ENCODE data around the gene TJP2.

TJP2 gene

GRCh38 chr9:69172895-69173294 lies 1.2 kb upstream of the TJP2 start:
- no peak for TF ChIP-seq POLR2A (IDR thresholded peaks at IDR 0.05; ENCODE audit: low read depth, low read length)
- DNase-seq (ENCODE audit: insufficient read length, low spot score) (no peak), FAIRE-seq (no peak)

- peak; percentile 65 for TF ChIP-seq POLR2A (IDR thresholded peaks at IDR 0.05; ENCODE audit: low read depth, low read length)
- FAIRE-seq (no peak), DNase-seq (ENCODE audit: insufficient read length, low spot score) (no peak)
These were observed 583 bp upstream of the TJP2 start for GRCh38 chr9:69173497-69173890.

GRCh38 chr9:69174616-69175463 lies 763 bp downstream of the TJP2 start:
- TF ChIP-seq POLR2A (IDR thresholded peaks at IDR 0.05; ENCODE audit: low read depth, low read length), result 0 out of 2 replicates have a peak, but pooled peaks have one; percentile 7
- DNase-seq (ENCODE audit: insufficient read length, low spot score) (peak; percentile 88), FAIRE-seq (peak; percentile 98)

- no peak for FAIRE-seq
- DNase-seq (ENCODE audit: insufficient read length, low spot score), result no peak
- TF ChIP-seq POLR2A (IDR thresholded peaks at IDR 0.05; ENCODE audit: low read depth, low read length), result no peak
These were observed 1.4 kb downstream of the TJP2 start for GRCh38 chr9:69175486-69175885.

- no peak for DNase-seq (ENCODE audit: insufficient read length, low spot score)
- FAIRE-seq, result no peak
- no peak for TF ChIP-seq POLR2A (IDR thresholded peaks at IDR 0.05; ENCODE audit: low read depth, low read length)
These were observed 2.5 kb downstream of the TJP2 start for GRCh38 chr9:69176471-69177171.

GRCh38 chr9:69178583-69179011 lies 4.5 kb downstream of the TJP2 start:
- TF ChIP-seq POLR2A (IDR thresholded peaks at IDR 0.05; ENCODE audit: low read depth, low read length), result no peak
- DNase-seq (ENCODE audit: insufficient read length, low spot score) (no peak), FAIRE-seq (peak; percentile 53)

GRCh38 chr9:69179037-69179436 lies 5.0 kb downstream of the TJP2 start:
- no peak for FAIRE-seq
- no peak for TF ChIP-seq POLR2A (IDR thresholded peaks at IDR 0.05; ENCODE audit: low read depth, low read length)
- DNase-seq (ENCODE audit: insufficient read length, low spot score), result no peak

- TF ChIP-seq POLR2A (IDR thresholded peaks at IDR 0.05; ENCODE audit: low read depth, low read length), result no peak
- DNase-seq (ENCODE audit: insufficient read length, low spot score) (no peak), FAIRE-seq (no peak)
These were observed 6.1 kb downstream of the TJP2 start for GRCh38 chr9:69180200-69180599.

GRCh38 chr9:69180670-69181069 lies 6.6 kb downstream of the TJP2 start:
- DNase-seq (ENCODE audit: insufficient read length, low spot score) (peak; percentile 92), FAIRE-seq (peak; percentile 100)
- no peak for TF ChIP-seq POLR2A (IDR thresholded peaks at IDR 0.05; ENCODE audit: low read depth, low read length)

GRCh38 chr9:69181908-69182353 lies 7.9 kb downstream of the TJP2 start:
- peak; percentile 64 for FAIRE-seq

GRCh38 chr9:69184266-69184665 lies 10.2 kb downstream of the TJP2 start:
- TF ChIP-seq POLR2A (IDR thresholded peaks at IDR 0.05; ENCODE audit: low read depth, low read length), result no peak
- DNase-seq (ENCODE audit: insufficient read length, low spot score), result no peak
- no peak for FAIRE-seq

More at GRCh38 chr9:69181908-69182353, 7.9 kb downstream of the TJP2 start:
- no peak for TF ChIP-seq POLR2A (IDR thresholded peaks at IDR 0.05; ENCODE audit: low read depth, low read length)
- DNase-seq (ENCODE audit: insufficient read length, low spot score), result no peak

GRCh38 chr9:69186841-69187611 lies 12.9 kb downstream of the TJP2 start:
- DNase-seq (ENCODE audit: insufficient read length, low spot score) (no peak), FAIRE-seq (peak; percentile 85)
- no peak for TF ChIP-seq POLR2A (IDR thresholded peaks at IDR 0.05; ENCODE audit: low read depth, low read length)

- no peak for TF ChIP-seq POLR2A (IDR thresholded peaks at IDR 0.05; ENCODE audit: low read depth, low read length)
- FAIRE-seq (no peak), DNase-seq (ENCODE audit: insufficient read length, low spot score) (no peak)
These were observed 14.9 kb downstream of the TJP2 start for GRCh38 chr9:69188975-69189374.

Measured in H54 (cell line).